Jurkat, Clone E6-1 (cell line): Measurements from ENCODE around the gene DAPK2.

Source experiments
- DNase-seq: peaks from one replicate; pipeline ENCODE4 v3.0.0-alpha.2; 2011; ENCODE audit warnings: low read depth, low spot score
- H3K4me3 ChIP-seq: 2 replicates; pipeline ENCODE4 v1.5.1; 2011; ENCODE audit warnings: mild to moderate bottlenecking, low read length, control low read depth, moderate library complexity

Gene DAPK2

DNA sequence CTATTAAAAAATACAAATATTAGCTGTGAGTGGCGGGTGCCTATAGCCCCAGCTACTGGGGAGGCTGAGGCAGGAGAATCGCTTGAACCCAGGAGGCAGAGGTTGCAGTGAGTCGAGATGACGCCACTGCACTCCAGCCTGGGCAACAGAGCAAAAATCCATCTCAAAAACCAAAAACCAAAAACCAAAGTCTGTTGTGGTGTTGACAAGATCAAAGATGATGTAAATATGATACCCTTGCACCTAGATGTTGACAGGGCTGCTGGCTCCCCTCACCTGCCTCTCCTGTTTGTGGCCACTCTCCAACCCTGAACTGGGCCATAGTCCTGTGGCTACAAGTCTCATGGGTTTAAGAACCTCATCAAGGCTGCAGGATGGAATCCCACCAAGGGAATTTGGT, 16.2 kb downstream of the DAPK2 start:
- DNase-seq: no peak

DNA sequence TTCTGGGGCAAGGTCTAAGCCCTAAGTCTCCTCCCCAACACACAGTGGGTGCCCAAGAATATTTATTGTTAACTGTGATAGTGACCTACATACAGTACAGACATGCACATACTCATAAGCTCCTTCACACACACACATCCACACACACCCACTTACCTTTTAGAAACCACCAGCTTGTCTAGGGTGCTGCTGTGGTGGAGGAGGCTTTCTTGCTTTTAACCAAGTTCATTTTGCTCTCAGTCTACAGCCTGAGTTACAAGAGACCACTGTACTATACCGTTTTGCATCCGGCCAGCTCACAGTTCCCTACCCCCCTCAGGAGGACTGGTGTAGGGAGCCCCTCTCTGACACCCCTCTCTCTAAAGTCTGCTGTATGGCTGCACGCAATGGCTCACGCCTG, 16.7 kb downstream of the DAPK2 start:
- H3K4me3 ChIP-seq: no peak overlapping the region
- no peak for DNase-seq

More for the DNA sequence above, 16.2 kb downstream of the DAPK2 start:
- H3K4me3 ChIP-seq: no peak overlapping the region

DNA sequence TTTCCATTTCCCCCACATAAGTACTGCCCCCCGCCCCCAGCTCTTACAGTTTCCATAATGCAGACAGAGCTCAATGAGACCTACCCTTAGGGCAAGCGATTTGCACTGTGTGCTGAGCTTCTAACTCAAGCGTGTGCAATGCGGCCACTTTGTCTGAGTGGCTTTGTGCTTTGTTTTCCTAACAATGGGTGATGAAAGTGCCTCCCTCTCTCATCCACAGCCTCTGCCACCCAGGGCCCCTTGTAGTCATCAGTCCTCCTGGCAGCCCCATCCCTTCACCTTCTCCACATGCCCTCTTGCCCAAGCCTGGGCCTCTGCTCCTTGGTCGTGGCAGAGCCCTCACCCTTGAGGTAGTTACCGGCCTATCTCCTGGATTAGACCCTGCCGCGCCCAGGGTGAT, 17.2 kb downstream of the DAPK2 start:
- no peak overlapping the region for H3K4me3 ChIP-seq
- DNase-seq: no peak

DNA sequence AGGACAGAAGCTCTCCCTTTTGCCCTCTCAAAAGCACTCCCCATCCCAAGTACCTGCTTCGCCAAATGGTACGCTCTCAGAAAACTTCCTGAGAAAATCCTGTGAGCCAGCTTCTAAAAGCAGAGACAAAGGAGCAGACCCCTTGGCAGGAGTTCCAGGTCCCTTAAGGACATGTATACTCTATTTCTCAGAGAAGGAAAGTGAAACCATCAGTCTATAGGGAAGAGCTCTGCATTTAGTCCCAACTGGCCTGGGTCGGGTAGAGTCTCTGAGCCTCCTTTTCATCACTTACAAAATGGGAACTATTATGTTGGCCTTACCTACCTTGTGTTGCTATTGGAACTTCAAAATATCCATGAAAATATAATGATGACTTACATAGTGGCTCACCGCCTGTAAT, 19.7 kb downstream of the DAPK2 start:
- no peak for DNase-seq
- H3K4me3 ChIP-seq: no peak overlapping the region

DNA sequence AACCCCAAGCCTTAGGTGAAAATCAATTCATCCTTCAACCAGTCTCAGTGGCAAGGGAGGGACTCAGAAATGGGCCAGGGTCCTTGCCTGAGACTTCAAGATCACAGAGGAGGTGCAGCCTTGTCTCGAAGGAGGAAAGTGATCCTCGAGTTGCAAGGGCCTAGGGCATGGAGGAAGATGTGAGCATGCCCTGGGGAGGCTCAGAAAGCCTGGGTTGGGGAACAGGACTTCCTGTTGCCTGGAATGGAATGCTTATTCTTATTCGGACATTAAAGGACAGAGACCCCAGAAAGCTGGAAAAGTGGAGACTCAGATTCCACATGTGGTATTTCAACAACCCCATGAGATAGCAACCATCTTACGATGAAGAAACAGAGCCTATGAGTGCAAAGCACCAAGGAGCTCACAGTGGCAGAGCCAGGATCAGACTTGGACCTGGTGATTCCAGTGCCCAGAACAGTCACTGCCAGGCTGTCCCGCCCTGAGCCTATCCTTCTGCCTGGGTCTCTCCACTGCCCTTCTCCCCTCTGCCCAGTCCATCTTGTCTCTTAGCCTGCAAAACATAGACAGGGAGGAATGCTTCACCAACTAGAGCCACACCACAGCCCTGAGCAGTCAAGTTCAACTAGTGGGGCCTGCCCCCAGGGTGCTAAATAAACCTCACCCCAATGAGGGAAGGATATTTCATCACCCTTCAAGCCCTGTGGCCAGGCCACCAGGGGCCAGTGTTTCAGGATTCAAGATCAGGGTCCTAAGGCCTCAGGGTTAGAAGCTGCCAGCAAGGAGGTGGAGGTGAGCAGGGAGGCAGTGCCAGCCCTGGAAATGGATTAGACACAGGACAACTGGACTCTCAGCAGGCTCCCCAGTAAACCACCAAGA, 21.9 kb downstream of the DAPK2 start:
- no peak overlapping the region for H3K4me3 ChIP-seq
- no peak for DNase-seq

DNA sequence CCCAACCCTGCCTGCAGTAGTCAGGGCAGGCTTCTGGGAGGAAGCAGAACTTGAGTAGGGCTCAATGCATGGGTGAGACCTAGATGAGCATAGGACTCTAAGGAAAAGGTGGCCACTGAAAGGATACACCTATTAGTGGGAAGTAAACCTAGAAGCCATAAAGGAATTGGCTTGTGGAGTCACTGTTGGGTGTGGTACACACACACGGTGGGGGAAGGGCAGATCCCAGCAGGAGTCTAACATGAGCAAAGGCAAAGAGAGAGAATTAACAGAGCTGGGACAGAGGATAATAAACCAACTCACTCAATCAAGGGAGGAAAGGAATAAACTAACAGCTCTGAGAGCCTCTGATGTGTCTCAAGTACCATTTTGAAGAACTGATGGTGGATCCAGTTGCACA, 23.1 kb downstream of the DAPK2 start:
- no peak for DNase-seq
- H3K4me3 ChIP-seq: no peak overlapping the region

DNA sequence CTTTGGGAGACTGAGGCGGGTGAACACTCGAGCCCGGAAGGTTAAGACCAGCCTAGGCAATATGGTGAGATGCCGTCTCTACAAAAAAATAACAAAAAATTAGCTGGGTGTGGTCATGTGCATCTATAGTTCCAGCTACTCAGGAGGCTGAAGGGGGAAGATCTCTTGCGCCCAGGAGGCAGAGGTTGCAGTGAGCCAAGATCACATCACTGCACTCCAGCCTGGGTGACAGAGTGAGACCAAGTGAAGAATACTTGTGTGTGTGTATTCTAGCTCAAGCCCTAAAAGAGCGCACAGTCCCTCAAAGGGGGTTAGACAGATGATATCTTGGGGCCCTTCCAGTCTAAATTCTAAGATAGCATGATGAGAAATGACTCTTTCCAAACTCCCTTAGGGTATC, 23.7 kb downstream of the DAPK2 start:
- DNase-seq: no peak
- no peak overlapping the region for H3K4me3 ChIP-seq

DNA sequence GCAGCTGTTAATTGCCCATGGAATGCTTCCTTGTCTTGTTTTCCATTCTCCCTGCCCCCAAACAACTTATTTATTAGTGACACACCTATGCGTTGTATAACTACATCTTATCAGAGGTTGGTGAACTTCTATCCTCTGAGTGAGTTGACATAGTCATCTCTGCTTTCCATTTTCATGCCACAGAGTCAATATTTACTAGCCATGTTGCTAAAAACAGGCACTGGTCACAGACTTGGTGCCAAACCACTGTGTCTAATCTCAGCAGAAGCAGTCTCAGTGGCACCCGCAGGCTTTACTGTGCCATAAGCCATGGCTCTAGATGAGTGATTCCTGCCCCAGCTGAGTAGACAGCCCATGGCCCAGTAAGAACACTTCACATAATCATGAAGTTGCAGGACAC, 26.5 kb downstream of the DAPK2 start:
- no peak for DNase-seq
- no peak overlapping the region for H3K4me3 ChIP-seq

DNA sequence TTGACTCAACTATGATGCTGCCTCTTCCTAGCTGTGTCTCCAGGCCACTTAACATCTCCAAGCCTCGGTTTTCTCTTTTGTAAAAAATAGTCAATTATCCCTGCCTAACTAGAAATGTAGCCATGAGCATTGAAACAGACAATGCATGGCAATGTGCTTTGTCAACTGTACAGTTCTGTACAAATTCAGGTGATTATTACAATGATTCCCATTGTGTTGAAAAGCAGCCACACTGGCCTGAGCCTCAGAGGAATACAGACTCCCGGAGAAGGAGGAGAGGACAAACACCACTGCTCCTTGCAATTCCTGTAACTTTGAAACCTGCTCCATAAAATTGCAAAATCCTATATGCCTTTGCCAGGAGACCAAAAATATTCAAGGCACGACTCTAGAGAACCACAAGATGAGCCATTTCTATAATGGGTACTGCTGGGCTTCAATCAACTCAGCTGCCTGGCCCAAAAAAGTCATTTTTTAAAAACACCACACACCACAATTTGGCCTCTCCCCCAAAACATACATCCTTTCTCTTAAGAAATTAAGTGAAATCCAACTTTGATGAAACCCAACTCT, 28.6 kb downstream of the DAPK2 start:
- H3K4me3 ChIP-seq: no peak overlapping the region
- DNase-seq: no peak

DNA sequence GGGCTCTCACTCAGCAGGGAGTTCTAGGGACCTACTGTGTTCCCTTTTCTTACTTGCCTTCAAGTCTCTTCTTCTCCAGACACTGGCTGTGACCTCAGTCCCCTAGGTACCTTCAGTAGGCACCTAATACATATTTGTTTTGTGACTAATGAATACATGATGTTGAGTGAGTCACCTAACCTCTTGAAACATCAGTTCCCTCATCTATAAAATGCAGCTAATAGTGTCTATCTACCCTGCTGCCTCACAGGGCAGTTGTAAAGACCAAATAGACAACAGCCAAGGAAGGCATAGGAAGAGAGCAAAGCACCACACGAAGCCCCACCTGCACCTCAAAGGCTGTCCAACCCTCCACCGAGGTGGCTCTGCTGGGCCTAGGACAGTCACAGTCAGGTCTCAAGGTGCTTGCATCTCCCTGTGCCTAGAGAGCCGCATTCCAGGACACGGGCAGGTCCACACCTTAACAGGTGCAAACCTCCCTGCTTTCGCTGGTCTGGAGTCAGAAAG, 29.1 kb downstream of the DAPK2 start:
- no peak overlapping the region for H3K4me3 ChIP-seq
- no peak for DNase-seq

DNA sequence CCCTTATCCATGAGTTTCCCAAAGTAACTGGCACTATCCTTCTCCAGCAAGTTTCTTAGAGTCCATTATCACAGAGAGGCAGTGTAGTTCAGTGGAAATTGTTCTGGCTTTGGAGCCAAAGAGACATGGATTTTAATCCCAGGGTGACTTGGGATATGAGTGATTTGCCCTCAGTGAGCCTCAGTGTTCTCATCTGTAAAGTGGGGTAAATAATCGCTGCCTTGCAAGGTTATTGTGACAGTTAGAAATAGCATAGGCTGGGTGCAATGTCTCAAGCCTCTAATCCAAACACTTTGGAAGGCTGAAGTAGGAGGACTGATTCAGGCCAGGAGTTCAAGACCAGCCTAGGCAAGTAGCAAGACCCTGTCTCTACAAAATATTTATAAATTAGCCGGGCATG, 30.0 kb downstream of the DAPK2 start:
- DNase-seq: no peak
- H3K4me3 ChIP-seq: no peak overlapping the region

DNA sequence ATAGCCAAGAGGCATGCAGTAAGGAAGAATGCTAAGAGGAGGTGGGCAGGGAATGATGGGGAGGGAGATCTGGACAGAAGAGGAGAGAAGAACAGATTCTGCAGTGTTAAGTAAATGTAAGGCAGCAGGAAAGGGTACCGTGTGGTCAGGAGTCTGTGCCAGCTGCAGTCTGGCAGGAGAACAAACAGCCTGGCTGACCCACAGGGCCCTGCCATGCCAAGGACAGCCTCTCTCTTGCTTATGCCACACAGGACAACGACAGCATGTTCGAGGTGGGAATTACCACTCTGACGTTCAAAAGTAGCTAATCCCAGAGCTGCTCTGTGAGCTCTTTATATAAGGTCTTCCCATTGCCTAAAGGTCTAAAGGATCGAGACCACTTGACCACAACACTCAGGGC, 31.3 kb downstream of the DAPK2 start:
- H3K4me3 ChIP-seq: no peak overlapping the region
- DNase-seq: no peak

DNA sequence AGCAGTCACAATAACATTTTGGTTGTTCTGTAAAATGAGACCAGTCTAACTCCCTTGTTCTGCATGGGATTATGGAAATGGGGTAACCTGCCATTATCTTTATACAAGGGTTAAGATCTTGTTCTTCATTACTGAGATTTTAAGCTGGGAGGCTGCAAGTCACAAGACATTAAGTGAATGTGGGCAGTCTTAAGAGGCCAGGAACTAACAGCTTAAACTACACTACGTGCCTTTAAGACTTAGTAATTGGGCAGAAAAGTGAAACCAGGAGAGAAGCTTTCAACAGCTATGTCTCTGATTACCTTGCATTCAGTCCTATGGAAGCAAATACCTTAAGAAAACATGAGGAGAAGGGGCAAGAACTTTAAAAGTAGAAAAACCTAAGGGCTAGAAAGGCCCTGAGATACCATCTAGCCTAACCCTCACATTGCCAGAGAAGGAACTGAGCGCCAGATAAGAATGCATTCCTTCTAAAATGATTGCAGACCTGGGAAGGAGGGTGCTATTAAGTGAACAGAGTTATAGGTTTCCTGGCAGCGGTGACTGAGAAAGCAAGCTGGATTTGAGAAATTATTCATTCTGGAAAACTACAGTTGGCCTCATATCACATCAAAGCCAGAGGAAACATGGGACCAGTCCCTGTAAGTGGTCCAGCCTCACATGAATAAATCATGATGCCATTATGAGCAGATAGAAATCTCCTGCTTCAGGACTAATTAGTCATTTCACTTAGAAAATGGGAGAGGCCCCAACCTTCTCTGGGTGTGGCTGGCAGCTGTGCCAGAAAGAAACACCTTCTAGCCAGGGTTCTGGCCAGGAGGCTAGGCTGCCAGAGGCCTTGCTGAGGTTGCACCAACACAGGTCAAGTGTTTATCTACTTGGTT, 32.9 kb downstream of the DAPK2 start:
- DNase-seq: no peak
- no peak overlapping the region for H3K4me3 ChIP-seq

DNA sequence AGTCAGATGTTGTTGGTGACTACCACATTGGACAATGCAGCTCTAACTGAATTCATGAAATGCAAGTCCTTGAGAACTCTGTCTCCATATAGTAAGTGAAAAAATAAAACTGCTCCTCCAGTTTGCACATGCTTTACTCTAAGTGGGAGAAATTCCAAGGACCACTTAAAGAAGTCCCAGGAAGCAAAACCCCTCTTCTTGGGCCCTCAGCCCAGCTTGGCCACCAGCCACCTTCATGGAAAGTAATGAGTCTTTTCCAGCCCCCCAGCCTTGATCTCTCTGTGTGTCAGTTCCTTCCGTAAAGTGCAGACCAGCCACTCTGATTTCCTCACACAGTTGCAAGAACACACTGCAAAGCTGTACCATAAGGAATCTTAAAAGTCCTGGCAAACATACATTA, 34.5 kb downstream of the DAPK2 start:
- H3K4me3 ChIP-seq: no peak overlapping the region
- DNase-seq: no peak

DNA sequence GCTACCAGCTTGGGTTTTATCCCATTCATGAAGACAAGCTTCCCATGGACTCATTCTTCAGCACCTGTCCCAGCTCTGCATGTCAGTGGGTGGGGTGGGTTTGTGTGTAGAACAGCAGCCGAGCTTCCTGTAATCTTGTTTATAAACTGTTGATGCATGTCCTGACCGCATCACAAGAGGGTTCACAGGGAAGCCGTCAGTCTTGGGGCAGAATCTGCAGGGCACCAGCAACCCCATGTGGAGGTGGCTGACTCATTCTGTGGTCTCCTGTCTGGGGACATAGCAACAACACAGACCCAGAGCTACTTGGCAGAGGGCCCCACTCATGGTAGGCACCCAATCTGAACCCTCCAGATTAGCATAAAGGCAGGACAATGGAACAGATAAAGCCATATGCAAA, 35.6 kb downstream of the DAPK2 start:
- H3K4me3 ChIP-seq: no peak overlapping the region
- DNase-seq: peak; percentile 94

DNA sequence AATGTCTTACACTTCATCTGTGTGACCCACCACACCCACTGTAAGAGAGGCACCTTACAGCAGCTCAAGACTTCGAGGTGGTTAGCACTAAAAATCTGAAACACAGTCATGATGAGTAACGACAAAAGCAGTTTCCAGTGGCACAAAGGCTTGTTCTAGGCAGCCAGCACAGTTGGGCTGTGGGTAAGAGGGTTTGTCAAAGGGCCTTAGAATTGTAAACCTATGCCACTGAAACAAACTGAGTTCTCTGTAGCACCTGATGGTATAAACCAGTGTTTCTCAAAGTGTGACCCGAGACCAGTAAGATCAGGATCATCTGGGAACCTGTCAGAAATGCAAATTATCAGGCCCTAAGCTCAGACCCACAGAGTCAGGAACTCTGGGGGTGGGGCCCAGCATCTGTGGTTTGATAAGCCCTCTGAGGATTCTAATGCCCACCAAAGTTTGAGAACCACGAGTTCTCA, 36.5 kb downstream of the DAPK2 start:
- H3K4me3 ChIP-seq: no peak overlapping the region
- DNase-seq: peak; percentile 23

DNA sequence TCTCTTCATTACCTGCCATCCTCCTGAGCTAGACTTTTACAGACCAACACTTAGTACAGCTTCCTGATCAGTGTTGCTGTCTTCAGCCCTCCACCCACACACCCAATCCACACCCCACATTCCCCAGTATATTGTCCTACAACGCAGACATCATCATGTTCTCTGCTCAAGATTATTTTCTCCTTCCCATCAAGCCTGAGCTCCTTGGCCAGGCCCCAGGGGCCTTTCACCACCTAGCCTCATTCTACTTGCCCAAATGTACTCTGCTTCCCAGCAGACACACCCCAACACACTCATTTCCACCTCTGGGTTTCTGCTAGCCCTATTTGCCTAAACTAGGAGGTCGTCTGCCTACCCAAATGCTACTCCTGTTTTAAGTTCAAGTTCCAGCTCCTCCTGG, 37.0 kb downstream of the DAPK2 start:
- no peak overlapping the region for H3K4me3 ChIP-seq
- no peak for DNase-seq

DNA sequence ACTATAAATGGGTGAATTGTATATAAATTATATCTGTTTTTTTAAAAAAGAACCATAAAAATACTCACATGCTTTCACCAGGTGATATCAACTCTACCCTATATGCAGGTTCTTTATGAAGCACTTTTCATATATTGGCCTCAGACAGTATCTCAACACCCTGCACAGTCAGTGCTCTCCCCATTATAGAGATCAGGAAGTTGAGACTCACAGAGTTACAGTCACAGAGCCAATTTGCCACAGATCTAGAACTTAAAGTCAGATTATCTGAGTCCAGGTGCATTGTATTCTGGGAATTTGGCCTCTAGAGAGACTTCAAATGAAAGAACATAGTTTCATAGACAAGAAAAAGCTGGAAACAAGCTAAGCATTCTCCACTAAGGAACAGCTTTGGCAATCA, 38.1 kb downstream of the DAPK2 start:
- no peak for DNase-seq
- H3K4me3 ChIP-seq: no peak overlapping the region

DNA sequence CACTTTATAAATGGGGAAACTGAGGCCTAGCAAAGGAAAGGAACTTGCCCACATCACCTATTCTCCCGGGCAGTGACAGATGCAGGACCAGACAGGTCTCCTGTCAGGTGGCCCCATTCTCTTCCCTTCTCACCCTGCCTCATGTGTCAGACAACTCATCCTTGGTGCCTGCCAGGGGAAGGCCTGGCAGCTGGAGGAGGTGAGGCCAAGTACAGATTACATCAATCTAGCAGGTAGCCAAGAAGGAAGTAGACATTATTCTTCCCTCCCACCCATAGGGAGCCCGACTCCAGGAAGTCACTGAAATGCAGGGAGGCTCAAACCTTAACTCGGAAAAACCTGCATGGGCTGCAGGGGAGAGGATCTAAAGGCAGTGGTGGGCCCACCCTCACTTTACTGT, 39.6 kb downstream of the DAPK2 start:
- H3K4me3 ChIP-seq: no peak overlapping the region
- DNase-seq: no peak

DNA sequence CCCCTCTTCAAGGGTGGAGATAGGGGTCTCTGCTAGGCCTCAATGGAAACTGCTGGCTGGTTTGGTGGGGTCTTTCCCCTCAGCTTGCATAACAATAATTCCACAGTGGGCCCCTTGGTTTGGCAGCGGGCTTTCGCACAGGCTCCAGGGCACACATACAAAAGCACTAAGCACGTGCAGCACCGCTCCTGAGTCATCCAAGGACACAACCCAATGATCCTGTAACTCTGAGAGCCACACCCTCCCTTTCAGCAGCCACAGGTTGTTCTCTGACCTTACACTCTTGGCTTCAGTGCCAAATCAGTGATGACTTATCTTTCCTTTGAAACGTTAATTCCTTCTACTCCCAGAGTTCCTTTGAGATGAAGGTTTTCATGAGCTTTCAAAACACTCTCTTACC, 41.7 kb downstream of the DAPK2 start:
- no peak overlapping the region for H3K4me3 ChIP-seq
- no peak for DNase-seq
